HG02798 (cell line): ENCODE measurements around the gene PRICKLE1.
A peak's percentile ranks its signal among the peaks of the same experiment; 100 is the strongest.

Source experiments
- ATAC-seq: cut with Tn5 transposase; IDR thresholded peaks from one replicate; pipeline ENCODE4 v1.9.1; 2021; ENCODE audit warnings: mild to moderate bottlenecking; ENCODE audit not compliant: unreplicated experiment, poor library complexity

The PRICKLE1 gene

GRCh38 chr12:42468341-42468821 lies 121.2 kb downstream of the PRICKLE1 start:
- ATAC-seq = no peak

- ATAC-seq = no peak
Observed at GRCh38 chr12:42463671-42464070, 125.9 kb downstream of the PRICKLE1 start.

GRCh38 chr12:42462486-42462885 lies 127.1 kb downstream of the PRICKLE1 start:
- ATAC-seq = no peak

- no peak for ATAC-seq
Observed at GRCh38 chr12:42459336-42459847, 130.2 kb downstream of the PRICKLE1 start.

GRCh38 chr12:42458575-42458974 lies 131.0 kb downstream of the PRICKLE1 start:
- ATAC-seq = no peak

GRCh38 chr12:42450248-42450647 lies 139.3 kb downstream of the PRICKLE1 start:
- no peak for ATAC-seq

GRCh38 chr12:42448841-42449240 lies 140.7 kb downstream of the PRICKLE1 start:
- ATAC-seq = no peak

- no peak for ATAC-seq
Observed at GRCh38 chr12:42447371-42447786, 142.2 kb downstream of the PRICKLE1 start.

GRCh38 chr12:42446761-42447160 lies 142.8 kb downstream of the PRICKLE1 start:
- ATAC-seq = no peak

- ATAC-seq = no peak
Observed at GRCh38 chr12:42445891-42446290, 143.7 kb downstream of the PRICKLE1 start.

- ATAC-seq = no peak
Observed at GRCh38 chr12:42444192-42444943, 145.2 kb downstream of the PRICKLE1 start.

GRCh38 chr12:42442888-42443287 lies 146.7 kb downstream of the PRICKLE1 start:
- ATAC-seq = no peak

- no peak for ATAC-seq
Observed at GRCh38 chr12:42442311-42442759, 147.2 kb downstream of the PRICKLE1 start.

- ATAC-seq = no peak
Observed at GRCh38 chr12:42440608-42441007, 148.9 kb downstream of the PRICKLE1 start.

- ATAC-seq = no peak
Observed at GRCh38 chr12:42432517-42433140, 156.9 kb downstream of the PRICKLE1 start.

- ATAC-seq = no peak
Observed at GRCh38 chr12:42428850-42429249, 160.7 kb downstream of the PRICKLE1 start.

GRCh38 chr12:42426746-42427145 lies 162.8 kb downstream of the PRICKLE1 start:
- no peak for ATAC-seq

- ATAC-seq = no peak
Observed at GRCh38 chr12:42422785-42423184, 166.8 kb downstream of the PRICKLE1 start.

GRCh38 chr12:42421844-42422779 lies 167.4 kb downstream of the PRICKLE1 start:
- ATAC-seq = peak; percentile 89

GRCh38 chr12:42420395-42420794 lies 169.2 kb downstream of the PRICKLE1 start:
- ATAC-seq = no peak
